Osteoblast (primary cell): ENCODE data around the gene MMD. TPM values are rescaled to one million over a fixed set of nuclear protein-coding genes. Genes with fewer than 3 reads are reported as not detected.
"Not testable (repeated sequence)": the region's sequence is repeated elsewhere in the genome, so short reads cannot be mapped to it uniquely, and the experiment has no call there.

Experiments
- DNase-seq: peaks from one replicate; pipeline ENCODE4 v3.0.0; 2011; ENCODE audit warnings: low spot score, mixed read lengths; ENCODE audit not compliant: insufficient read length; ENCODE audit errors: missing footprints
- H2AFZ ChIP-seq: 2 replicates; pipeline ENCODE4 v1.6.0; 2011; ENCODE audit warnings: mild to moderate bottlenecking, low read length
- H3K27ac ChIP-seq: 2 replicates; pipeline ENCODE4 v1.5.1; 2011; ENCODE audit warnings: mild to moderate bottlenecking, low read depth, low read length, moderate library complexity
- H3K27me3 ChIP-seq: 2 replicates; pipeline ENCODE4 v1.6.0; 2012; ENCODE audit warnings: mild to moderate bottlenecking, control low read depth, inconsistent platforms, low read length, moderate library complexity; ENCODE audit not compliant: insufficient read depth
- H3K36me3 ChIP-seq: 2 replicates; pipeline ENCODE4 v1.5.1; 2011; ENCODE audit warnings: mild to moderate bottlenecking, low read length, control low read depth, moderate library complexity; ENCODE audit not compliant: insufficient read depth
- H3K4me1 ChIP-seq: 2 replicates; pipeline ENCODE4 v1.5.1; 2011; ENCODE audit warnings: mild to moderate bottlenecking, low read length, control low read depth, moderate library complexity; ENCODE audit not compliant: insufficient read depth
- H3K4me2 ChIP-seq: 2 replicates; pipeline ENCODE4 v1.6.0; 2011; ENCODE audit warnings: mild to moderate bottlenecking, low read length; ENCODE audit not compliant: insufficient read depth
- H3K4me3 ChIP-seq: fragments of 200-600 bp; sonication (generic); 3 replicates; pipeline ENCODE4 v1.5.1; 2012; ENCODE audit warnings: mild to moderate bottlenecking, low read length, inconsistent platforms; ENCODE audit not compliant: insufficient read depth
- H3K79me2 ChIP-seq: 2 replicates; pipeline ENCODE4 v1.6.0; 2012; ENCODE audit warnings: mild to moderate bottlenecking, low read length, control low read depth, inconsistent platforms; ENCODE audit not compliant: insufficient read depth
- H3K9me3 ChIP-seq: 2 replicates; pipeline ENCODE4 v1.5.1; 2011; ENCODE audit warnings: low read depth, low read length, control low read depth
- H4K20me1 ChIP-seq: 2 replicates; pipeline ENCODE4 v1.6.0; 2012; ENCODE audit warnings: mild to moderate bottlenecking, low read length, control low read depth; ENCODE audit not compliant: insufficient read depth
- total RNA-seq: library from RNA; depleted of rRNA; stranded (reverse); fragments of >200 nt; gene quantifications from 2 replicates; pipeline ENCODE4 v1.2.3, GENCODE V29; 2012
- TF ChIP-seq, protein P1 (sequence below): IDR thresholded peaks from 2 replicates; pipeline ENCODE4 v1.5.1; 2011; ENCODE audit warnings: mild to moderate bottlenecking, low read depth, low read length, moderate library complexity; ENCODE audit errors: extremely low read depth

MMD gene
- total RNA-seq, 1 donor = 6.5 TPM

- Histone ChIP-seq H2AFZ (no peak overlapping the region), H3K79me2 (no peaks in the 10 kb centered on the region), H3K4me2 (no peak overlapping the region), H3K36me3 (no peaks in the 10 kb centered on the region), H3K4me1 (peaks cover 30% of the 10 kb centered on the region), H3K9me3 (no peaks in the 10 kb centered on the region), H3K4me3 (no peak overlapping the region), H4K20me1 (no peaks in the 10 kb centered on the region), H3K27me3 (no peaks in the 10 kb centered on the region), H3K27ac (no peak overlapping the region)
- DNase-seq = no peak
- TF ChIP-seq, protein P1, sequence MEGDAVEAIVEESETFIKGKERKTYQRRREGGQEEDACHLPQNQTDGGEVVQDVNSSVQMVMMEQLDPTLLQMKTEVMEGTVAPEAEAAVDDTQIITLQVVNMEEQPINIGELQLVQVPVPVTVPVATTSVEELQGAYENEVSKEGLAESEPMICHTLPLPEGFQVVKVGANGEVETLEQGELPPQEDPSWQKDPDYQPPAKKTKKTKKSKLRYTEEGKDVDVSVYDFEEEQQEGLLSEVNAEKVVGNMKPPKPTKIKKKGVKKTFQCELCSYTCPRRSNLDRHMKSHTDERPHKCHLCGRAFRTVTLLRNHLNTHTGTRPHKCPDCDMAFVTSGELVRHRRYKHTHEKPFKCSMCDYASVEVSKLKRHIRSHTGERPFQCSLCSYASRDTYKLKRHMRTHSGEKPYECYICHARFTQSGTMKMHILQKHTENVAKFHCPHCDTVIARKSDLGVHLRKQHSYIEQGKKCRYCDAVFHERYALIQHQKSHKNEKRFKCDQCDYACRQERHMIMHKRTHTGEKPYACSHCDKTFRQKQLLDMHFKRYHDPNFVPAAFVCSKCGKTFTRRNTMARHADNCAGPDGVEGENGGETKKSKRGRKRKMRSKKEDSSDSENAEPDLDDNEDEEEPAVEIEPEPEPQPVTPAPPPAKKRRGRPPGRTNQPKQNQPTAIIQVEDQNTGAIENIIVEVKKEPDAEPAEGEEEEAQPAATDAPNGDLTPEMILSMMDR = no peak
Measured at GRCh38 chr17:55448681-55449080, 27.0 kb upstream of the MMD start.

- H4K20me1 ChIP-seq = no peaks in the 10 kb centered on the region
- no peak overlapping the region for H3K4me2 ChIP-seq
- TF ChIP-seq, protein P1 = no peak
- DNase-seq = no peak
- no peaks in the 10 kb centered on the region for H3K36me3 ChIP-seq
- no peaks in the 10 kb centered on the region for H3K9me3 ChIP-seq
- no peaks in the 10 kb centered on the region for H3K27me3 ChIP-seq
- no peak overlapping the region for H2AFZ ChIP-seq
- H3K4me1 ChIP-seq = peaks cover 22% of the 10 kb centered on the region
- no peaks in the 10 kb centered on the region for H3K79me2 ChIP-seq
- H3K27ac ChIP-seq = no peak overlapping the region
- no peak overlapping the region for H3K4me3 ChIP-seq
Measured at GRCh38 chr17:55446581-55447205, 25.1 kb upstream of the MMD start.

- H4K20me1 ChIP-seq, H3K27ac ChIP-seq, DNase-seq, H3K27me3 ChIP-seq, H3K36me3 ChIP-seq, H3K9me3 ChIP-seq, H3K4me3 ChIP-seq, H3K79me2 ChIP-seq, H3K4me2 ChIP-seq, H2AFZ ChIP-seq: not testable (repeated sequence)
- H3K4me1 ChIP-seq = peaks cover 16% of the 10 kb centered on the region
Measured at GRCh38 chr17:55446004-55446403, 24.4 kb upstream of the MMD start.

DNA sequence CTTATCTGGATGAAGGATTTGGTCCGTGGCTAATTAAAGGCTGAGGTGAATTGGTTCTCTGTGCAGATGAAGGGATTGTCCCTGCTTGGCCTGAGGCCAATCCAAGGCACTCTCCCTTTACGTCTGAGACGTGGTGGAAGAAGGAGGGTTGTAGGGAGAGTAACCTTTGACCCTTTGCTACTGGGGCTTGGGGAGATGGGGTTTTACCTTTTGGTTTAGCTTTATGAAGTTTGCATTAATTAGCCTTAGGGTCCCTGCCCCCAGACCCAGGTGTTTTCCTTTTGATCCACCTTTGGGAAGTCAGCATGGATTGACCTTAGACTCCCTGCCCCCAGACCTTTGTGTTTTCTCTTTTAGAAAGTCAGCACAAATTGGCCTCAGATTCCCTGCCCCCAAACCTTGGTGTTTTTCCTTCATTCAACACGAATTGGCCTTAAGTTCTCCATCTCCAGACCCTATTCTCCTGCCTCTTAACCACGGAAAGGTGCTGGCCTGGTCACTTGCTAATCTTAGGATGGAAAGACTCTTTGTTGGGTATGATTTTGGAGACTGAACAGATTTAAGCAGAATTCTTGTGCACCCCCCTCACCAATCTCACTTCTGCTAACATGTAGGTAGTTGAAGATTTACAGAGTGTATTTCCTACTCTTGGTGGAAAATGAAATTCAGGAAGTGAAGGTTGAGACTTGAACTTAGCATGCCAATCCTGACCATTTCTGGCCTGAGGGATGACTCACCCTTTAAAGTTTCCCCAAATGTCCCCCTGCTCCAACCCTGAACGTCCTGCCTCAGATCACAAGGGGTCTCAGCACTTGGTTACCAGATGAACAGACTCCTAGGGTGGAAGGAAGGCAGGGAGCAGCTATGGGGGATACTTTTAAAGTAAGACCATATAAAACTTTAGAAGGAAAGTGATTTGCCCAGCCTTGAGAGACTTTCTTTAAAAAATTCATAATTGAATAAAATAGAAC, 23.1 kb upstream of the MMD start:
- H3K4me3 ChIP-seq = no peak overlapping the region
- no peaks in the 10 kb centered on the region for H3K79me2 ChIP-seq
- no peaks in the 10 kb centered on the region for H4K20me1 ChIP-seq
- peak overlapping the region; percentile 42 for H2AFZ ChIP-seq
- peak overlapping the region; percentile 4 for H3K4me2 ChIP-seq
- no peak overlapping the region for H3K27ac ChIP-seq
- TF ChIP-seq, protein P1 = no peak
- DNase-seq = no peak
- peaks cover 16% of the 10 kb centered on the region for H3K4me1 ChIP-seq
- no peaks in the 10 kb centered on the region for H3K36me3 ChIP-seq
- H3K9me3 ChIP-seq = no peaks in the 10 kb centered on the region
- H3K27me3 ChIP-seq = no peaks in the 10 kb centered on the region
